Glomerular endothelial cell (primary cell): ENCODE data around the gene IGSF9B. TPM values are rescaled to one million over a fixed set of nuclear protein-coding genes. Genes with fewer than 3 reads are reported as not detected.

Experiments
- DNase-seq: peaks from one replicate; pipeline ENCODE4 v3.0.0-alpha.2; 2011; ENCODE audit warnings: low read depth, low spot score; ENCODE audit errors: extremely low read depth
- total RNA-seq: library from RNA; depleted of rRNA; stranded (reverse); fragments of >200 nt; gene quantifications from 2 replicates; pipeline ENCODE4 v1.2.3, GENCODE V29; 2015

Gene IGSF9B
- total RNA-seq, 1 donor from 2014 or later: not detected

GRCh38 chr11:133940034-133940433 is 16.7 kb downstream of the IGSF9B start:
- DNase-seq: no peak

- no peak for DNase-seq
Observed at GRCh38 chr11:133939558-133939957, 17.2 kb downstream of the IGSF9B start.

GRCh38 chr11:133938166-133938565 is 18.6 kb downstream of the IGSF9B start:
- DNase-seq: no peak

GRCh38 chr11:133937468-133937867 is 19.3 kb downstream of the IGSF9B start:
- DNase-seq: no peak

- DNase-seq: no peak
Observed at GRCh38 chr11:133937015-133937414, 19.8 kb downstream of the IGSF9B start.

GRCh38 chr11:133936592-133936991 is 20.2 kb downstream of the IGSF9B start:
- DNase-seq: no peak

GRCh38 chr11:133936136-133936535 is 20.6 kb downstream of the IGSF9B start:
- DNase-seq: no peak

GRCh38 chr11:133935551-133935910 is 21.2 kb downstream of the IGSF9B start:
- DNase-seq: no peak

- no peak for DNase-seq
Observed at GRCh38 chr11:133934599-133935550, 21.9 kb downstream of the IGSF9B start.

GRCh38 chr11:133934096-133934495 is 22.7 kb downstream of the IGSF9B start:
- no peak for DNase-seq

- no peak for DNase-seq
Observed at GRCh38 chr11:133931449-133932060, 25.2 kb downstream of the IGSF9B start.

GRCh38 chr11:133930767-133931448 is 25.9 kb downstream of the IGSF9B start:
- no peak for DNase-seq

GRCh38 chr11:133930053-133930766 is 26.6 kb downstream of the IGSF9B start:
- no peak for DNase-seq

GRCh38 chr11:133929401-133930052 is 27.2 kb downstream of the IGSF9B start:
- no peak for DNase-seq

GRCh38 chr11:133928628-133929059 is 28.1 kb downstream of the IGSF9B start:
- no peak for DNase-seq

- no peak for DNase-seq
Observed at GRCh38 chr11:133927690-133928627, 28.8 kb downstream of the IGSF9B start.

- no peak for DNase-seq
Observed at GRCh38 chr11:133926466-133927246, 30.1 kb downstream of the IGSF9B start.

- DNase-seq: no peak
Observed at GRCh38 chr11:133925756-133926155, 31.0 kb downstream of the IGSF9B start.
